Fibroblast of lung (primary cell): ENCODE results near the gene RASA1. TPM values are rescaled to one million over a fixed set of nuclear protein-coding genes. Genes with fewer than 3 reads are reported as not detected.

ENCODE experiments used
- DNase-seq, 2 donors: peaks; one replicate each; pipeline versions ENCODE4 v3.0.0 to v3.0.0-alpha.2; 2010; ENCODE audit warnings: low read depth in 2 of 2
- H2AFZ ChIP-seq: 2 replicates; pipeline ENCODE4 v1.5.1; 2012; ENCODE audit warnings: low read length, control low read depth, inconsistent platforms
- H3K27ac ChIP-seq: 2 replicates; pipeline ENCODE4 v1.5.1; 2011; ENCODE audit warnings: low read length, control low read depth; ENCODE audit not compliant: insufficient read depth
- H3K27me3 ChIP-seq: 2 replicates; pipeline ENCODE4 v1.5.1; 2011; ENCODE audit warnings: mild to moderate bottlenecking, low read length; ENCODE audit not compliant: control insufficient read depth, insufficient read depth
- H3K36me3 ChIP-seq: 2 replicates; pipeline ENCODE4 v1.5.1; 2011; ENCODE audit warnings: low read length; ENCODE audit not compliant: control insufficient read depth, insufficient read depth
- H3K4me1 ChIP-seq: 2 replicates; pipeline ENCODE4 v1.5.1; 2011; ENCODE audit warnings: low read length; ENCODE audit not compliant: control insufficient read depth, insufficient read depth; ENCODE audit errors: extremely low read depth
- H3K4me2 ChIP-seq: 2 replicates; pipeline ENCODE4 v1.5.1; 2011; ENCODE audit warnings: low read length, control low read depth; ENCODE audit not compliant: insufficient read depth; ENCODE audit errors: extremely low read depth
- H3K4me3 ChIP-seq, 4 experiments: fragments of 200-600 bp in 1 of 4; sonication (generic) in 1 of 4; replicated peaks in 1 of 4; 2 replicates each; pipeline ENCODE4 v1.5.1; 2011 to 2016; ENCODE audit warnings: low read length in 4 of 4, low read depth in 3 of 4, mild to moderate bottlenecking in 3 of 4, control low read depth in 2 of 4, inconsistent platforms in 1 of 4, mixed read lengths in 1 of 4; ENCODE audit not compliant: insufficient read depth in 1 of 4; ENCODE audit errors: control extremely low read depth in 1 of 4
- H3K79me2 ChIP-seq: 2 replicates; pipeline ENCODE4 v1.5.1; 2012; ENCODE audit warnings: mild to moderate bottlenecking, low read length, inconsistent platforms; ENCODE audit not compliant: control insufficient read depth, insufficient read depth
- H3K9ac ChIP-seq: 2 replicates; pipeline ENCODE4 v1.5.1; 2011; ENCODE audit warnings: mild to moderate bottlenecking, low read length, control low read depth; ENCODE audit not compliant: insufficient read depth
- H3K9me3 ChIP-seq: 2 replicates; pipeline ENCODE4 v1.5.1; 2012; ENCODE audit warnings: low read depth, low read length; ENCODE audit not compliant: control insufficient read depth, insufficient read depth
- H4K20me1 ChIP-seq: 2 replicates; pipeline ENCODE4 v1.5.1; 2011; ENCODE audit warnings: low read length; ENCODE audit not compliant: control insufficient read depth, insufficient read depth; ENCODE audit errors: extremely low read depth
- EZH2 ChIP-seq: IDR thresholded peaks from 2 replicates; pipeline ENCODE4 v1.5.1; 2012; ENCODE audit warnings: low read length, control low read depth, mild to moderate bottlenecking; ENCODE audit errors: missing control alignments
- polyA plus RNA-seq, 2 donors: library from polyadenylated mRNA; depleted of rRNA in 1 of 2; stranded (reverse) in 1 of 2; unstranded in 1 of 2; fragments of >200 nt; gene quantifications; 2 replicates each; pipeline ENCODE4 v1.2.1, GENCODE V29; 2011 to 2012; ENCODE audit warnings: missing spikeins in 1 of 2
- total RNA-seq: library from RNA; depleted of rRNA; stranded (reverse); fragments of >200 nt; gene quantifications from 2 replicates; pipeline ENCODE4 v1.2.1, GENCODE V29; 2014
- TF ChIP-seq, protein P1 (sequence below), 2 donors: IDR thresholded peaks in 1 of 2; conservative IDR thresholded peaks in 1 of 2; 1 replicate in 1 of 2; 2 replicates in 1 of 2; pipeline ENCODE4 v1.5.1; 2011 to 2012; ENCODE audit warnings: low read length in 2 of 2, control low read depth in 1 of 2, inconsistent platforms in 1 of 2, low read depth in 1 of 2, mild to moderate bottlenecking in 1 of 2

Gene RASA1
- total and polyA plus RNA-seq, 2 donors (not counting 1 experiment from before 2014, with no cell fraction given): 45.8 to 66.6 TPM

DNA sequence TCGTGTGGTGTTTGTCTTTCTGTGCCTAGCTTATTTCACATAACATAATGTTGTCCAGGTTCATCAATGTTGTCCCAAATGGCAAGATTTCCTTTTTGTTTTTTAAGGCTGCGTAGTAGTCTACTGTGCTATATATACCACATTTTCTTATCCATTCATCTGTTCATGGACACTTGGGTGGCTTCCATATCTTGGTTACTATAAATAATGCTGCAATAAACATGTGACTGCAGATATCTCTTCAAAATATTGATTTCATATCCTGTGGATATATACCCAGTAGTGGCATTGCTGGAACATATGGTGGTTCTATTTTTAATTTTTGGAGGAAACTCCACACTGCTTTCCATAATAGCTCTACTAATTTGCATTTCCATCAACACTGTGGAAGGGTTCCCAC lies 170.5 kb downstream of the RASA1 start:
- H3K9me3 ChIP-seq: no peaks in the 10 kb centered on the region
- H3K79me2 ChIP-seq: no peaks in the 10 kb centered on the region
- no peaks in the 10 kb centered on the region for H3K4me1 ChIP-seq
- no peak overlapping the region for H3K9ac ChIP-seq
- no peak overlapping the region for H3K27ac ChIP-seq
- no peaks in the 10 kb centered on the region for H4K20me1 ChIP-seq
- no peaks in the 10 kb centered on the region for H3K36me3 ChIP-seq
- no peak overlapping the region for H3K4me2 ChIP-seq
- H3K4me3 ChIP-seq: no peak overlapping the region
- H2AFZ ChIP-seq: no peak overlapping the region
- DNase-seq: no peak
- no peaks in the 10 kb centered on the region for H3K27me3 ChIP-seq
- TF ChIP-seq EZH2: no peak
- TF ChIP-seq, protein P1, sequence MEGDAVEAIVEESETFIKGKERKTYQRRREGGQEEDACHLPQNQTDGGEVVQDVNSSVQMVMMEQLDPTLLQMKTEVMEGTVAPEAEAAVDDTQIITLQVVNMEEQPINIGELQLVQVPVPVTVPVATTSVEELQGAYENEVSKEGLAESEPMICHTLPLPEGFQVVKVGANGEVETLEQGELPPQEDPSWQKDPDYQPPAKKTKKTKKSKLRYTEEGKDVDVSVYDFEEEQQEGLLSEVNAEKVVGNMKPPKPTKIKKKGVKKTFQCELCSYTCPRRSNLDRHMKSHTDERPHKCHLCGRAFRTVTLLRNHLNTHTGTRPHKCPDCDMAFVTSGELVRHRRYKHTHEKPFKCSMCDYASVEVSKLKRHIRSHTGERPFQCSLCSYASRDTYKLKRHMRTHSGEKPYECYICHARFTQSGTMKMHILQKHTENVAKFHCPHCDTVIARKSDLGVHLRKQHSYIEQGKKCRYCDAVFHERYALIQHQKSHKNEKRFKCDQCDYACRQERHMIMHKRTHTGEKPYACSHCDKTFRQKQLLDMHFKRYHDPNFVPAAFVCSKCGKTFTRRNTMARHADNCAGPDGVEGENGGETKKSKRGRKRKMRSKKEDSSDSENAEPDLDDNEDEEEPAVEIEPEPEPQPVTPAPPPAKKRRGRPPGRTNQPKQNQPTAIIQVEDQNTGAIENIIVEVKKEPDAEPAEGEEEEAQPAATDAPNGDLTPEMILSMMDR (conservative IDR thresholded peaks at IDR 0.05 in 1 of 2, IDR thresholded peaks at IDR 0.05 in 1 of 2; ENCODE audit: low read depth in 1 of 2, low read length in 2 of 2): no peak

Other genes starting within 250 kb of the RASA1 start
- gene CCNH, start 145.0 kb downstream of the RASA1 start, total RNA-seq: 63.7 and 77.6 TPM in 2 replicates
- gene CCNH, start 145.0 kb downstream of the RASA1 start, polyA plus RNA-seq: 88.0 and 98.7 TPM in 2 replicates